GM20431 (cell line): ENCODE measurements around the gene RPA1.

Experiments used
- in situ Hi-C: fragments of 300-500 bp; cut with MseI, MboI; formaldehyde crosslinking; loops from one replicate; pipeline ENCODE4 v1.15.0; 2020; ENCODE audit warnings: low sequenced_read_pairs; ENCODE audit not compliant: unreplicated experiment

RPA1 gene

GRCh38 chr17:1905190-1905913 is 75.5 kb downstream of the RPA1 start:
- in situ Hi-C loops: no loop called here

GRCh38 chr17:1906662-1907101 is 76.9 kb downstream of the RPA1 start:
- in situ Hi-C loops: no loop called here

GRCh38 chr17:1907216-1907631 is 77.4 kb downstream of the RPA1 start:
- in situ Hi-C loops: no loop called here

- in situ Hi-C loops: no loop called here
These were observed 78.3 kb downstream of the RPA1 start for GRCh38 chr17:1907909-1908698.

GRCh38 chr17:1908699-1909309 is 79.0 kb downstream of the RPA1 start:
- in situ Hi-C loops: no loop called here

GRCh38 chr17:1909985-1910384 is 80.2 kb downstream of the RPA1 start:
- in situ Hi-C loops: no loop called here

GRCh38 chr17:1912146-1912545 is 82.3 kb downstream of the RPA1 start:
- in situ Hi-C loops: no loop called here

- in situ Hi-C loops: no loop called here
These were observed 83.9 kb downstream of the RPA1 start for GRCh38 chr17:1913702-1914101.

- in situ Hi-C loops: no loop called here
These were observed 84.9 kb downstream of the RPA1 start for GRCh38 chr17:1914661-1915083.

GRCh38 chr17:1915889-1916288 is 86.1 kb downstream of the RPA1 start:
- in situ Hi-C loops: no loop called here

GRCh38 chr17:1916316-1916715 is 86.5 kb downstream of the RPA1 start:
- in situ Hi-C loops: no loop called here

- in situ Hi-C loops: no loop called here
These were observed 87.3 kb downstream of the RPA1 start for GRCh38 chr17:1916963-1917715.

- in situ Hi-C loops: no loop called here
These were observed 88.7 kb downstream of the RPA1 start for GRCh38 chr17:1918346-1919162.

GRCh38 chr17:1919201-1919600 is 89.4 kb downstream of the RPA1 start:
- in situ Hi-C loops: no loop called here

- in situ Hi-C loops: no loop called here
These were observed 91.1 kb downstream of the RPA1 start for GRCh38 chr17:1920948-1921351.

- in situ Hi-C loops: no loop called here
These were observed 99.2 kb downstream of the RPA1 start for GRCh38 chr17:1928976-1929375.

- in situ Hi-C loops: no loop called here
These were observed 100.5 kb downstream of the RPA1 start for GRCh38 chr17:1930337-1930645.

GRCh38 chr17:1931844-1932579 is 102.2 kb downstream of the RPA1 start:
- in situ Hi-C loops: no loop called here
